SKM-1 treated with dmso at 0.1 percent for 144 hours (cell line): ENCODE data around the gene UBQLNL.

Source experiments
- DNase-seq: peaks from one replicate; lab custom pipeline; 2025; ENCODE audit not compliant: unreplicated experiment; lab: John Stamatoyannopoulos, UW

Gene UBQLNL, protein sequence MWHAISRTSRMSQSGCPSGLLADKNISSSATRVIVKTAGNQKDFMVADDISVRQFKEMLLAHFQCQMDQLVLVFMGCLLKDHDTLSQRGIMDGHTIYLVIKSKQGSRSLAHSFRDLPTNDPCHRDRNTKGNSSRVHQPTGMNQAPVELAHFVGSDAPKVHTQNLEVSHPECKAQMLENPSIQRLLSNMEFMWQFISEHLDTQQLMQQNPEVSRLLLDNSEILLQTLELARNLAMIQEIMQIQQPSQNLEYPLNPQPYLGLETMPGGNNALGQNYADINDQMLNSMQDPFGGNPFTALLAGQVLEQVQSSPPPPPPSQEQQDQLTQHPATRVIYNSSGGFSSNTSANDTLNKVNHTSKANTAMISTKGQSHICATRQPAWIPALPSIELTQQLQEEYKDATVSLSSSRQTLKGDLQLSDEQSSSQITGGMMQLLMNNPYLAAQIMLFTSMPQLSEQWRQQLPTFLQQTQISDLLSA

GRCh38 chr11:5516599-5516998, at the start of gene UBQLNL:
TSS of gene UBQLNL (minus strand) at chr11:5516699. CDS start at chr11:5516441, 258 bp downstream.
- no peak for DNase-seq

- DNase-seq = peak; percentile 12
Observed at GRCh38 chr11:5564259-5565019, 47.9 kb upstream of the UBQLNL start.

- DNase-seq = no peak
Observed at GRCh38 chr11:5557751-5558150, 41.3 kb upstream of the UBQLNL start.

DNA sequence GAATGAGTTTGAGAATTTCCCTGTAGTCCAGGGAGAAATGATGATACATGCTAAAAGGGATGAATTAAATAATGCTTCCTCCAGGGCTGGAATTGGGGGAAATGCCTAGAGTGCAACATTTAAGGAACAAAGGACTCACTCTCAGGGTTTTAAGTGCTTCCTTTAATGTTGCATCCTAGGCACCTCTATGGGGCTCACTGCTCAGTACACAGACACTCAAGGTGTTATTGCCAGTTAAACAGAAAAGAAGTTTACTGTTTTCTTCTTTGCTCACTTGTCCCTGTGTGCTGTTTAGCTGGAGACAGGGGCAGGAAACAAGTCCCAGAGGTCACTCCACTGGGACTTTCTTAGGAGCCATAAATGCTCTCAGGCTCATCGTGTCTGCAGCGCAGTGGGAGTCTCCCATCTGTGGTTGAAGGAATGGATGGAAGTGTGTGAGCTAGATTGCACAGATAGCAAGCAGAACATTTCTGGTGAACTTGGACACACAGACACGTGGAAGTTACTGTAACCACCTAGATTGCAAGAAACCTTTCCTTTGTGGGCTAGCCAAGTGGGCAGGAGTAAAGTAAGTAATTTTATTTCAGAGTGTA, 40.2 kb upstream of the UBQLNL start:
- DNase-seq = no peak

GRCh38 chr11:5553343-5553742, 36.8 kb upstream of the UBQLNL start:
- no peak for DNase-seq

DNA sequence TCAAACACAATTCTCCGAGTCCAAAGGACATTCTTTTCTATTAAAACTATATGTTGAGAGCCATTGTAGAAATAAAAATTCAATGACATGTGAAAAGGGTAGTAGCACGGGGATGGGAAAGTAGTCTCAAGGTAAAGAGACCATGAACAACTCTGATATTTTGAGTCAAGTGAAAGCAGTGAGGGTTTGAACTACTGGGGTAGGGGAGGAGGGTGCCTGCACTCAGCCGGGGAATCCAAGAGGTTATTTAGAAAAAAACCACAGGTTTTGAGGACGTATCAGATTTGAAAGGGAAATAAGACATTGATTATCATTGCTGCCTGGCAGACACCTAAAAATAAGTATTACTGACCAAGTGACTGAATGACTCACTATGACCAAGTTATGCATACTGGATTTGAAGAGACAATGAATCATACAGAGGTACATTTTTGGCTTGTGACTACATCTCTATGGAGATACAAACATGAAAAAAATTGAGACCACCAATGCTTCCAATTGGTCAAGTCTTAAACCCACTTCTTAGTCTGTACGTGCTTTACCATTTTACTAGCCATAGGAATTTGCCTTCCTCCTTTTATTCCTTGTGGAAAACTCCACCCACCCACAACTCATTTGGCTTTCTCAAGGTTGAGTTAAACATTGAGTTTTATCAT, 34.1 kb upstream of the UBQLNL start:
- DNase-seq = no peak

DNA sequence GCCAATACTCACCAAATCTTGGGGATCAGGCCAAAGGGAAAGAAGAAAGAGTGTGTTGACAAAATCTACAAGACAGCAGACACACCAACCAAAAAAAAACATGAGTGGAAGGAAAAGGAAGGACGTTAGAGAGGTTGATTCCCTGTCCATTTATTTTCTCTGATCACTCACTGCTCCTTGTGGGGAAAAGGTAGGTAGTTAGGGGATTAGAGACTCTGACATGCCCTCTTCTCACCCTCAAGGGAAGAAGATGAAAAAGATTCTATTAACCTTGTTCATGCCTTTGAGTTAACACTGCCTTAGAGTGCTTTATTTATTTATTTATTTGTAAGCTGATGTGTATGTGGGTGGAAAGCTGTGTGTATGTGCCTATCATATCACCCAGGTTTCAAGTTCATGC, 31.9 kb upstream of the UBQLNL start, which contains the start of gene OR52H1:
TSS of gene OR52H1 (minus strand) at position 101 of the 400 bp plus-strand sequence. CDS start 3,035 bp downstream, outside the sequence.
- DNase-seq = no peak

GRCh38 chr11:5547982-5548381, 31.5 kb upstream of the UBQLNL start:
- no peak for DNase-seq

GRCh38 chr11:5546457-5546856, 30.0 kb upstream of the UBQLNL start:
- no peak for DNase-seq

DNA sequence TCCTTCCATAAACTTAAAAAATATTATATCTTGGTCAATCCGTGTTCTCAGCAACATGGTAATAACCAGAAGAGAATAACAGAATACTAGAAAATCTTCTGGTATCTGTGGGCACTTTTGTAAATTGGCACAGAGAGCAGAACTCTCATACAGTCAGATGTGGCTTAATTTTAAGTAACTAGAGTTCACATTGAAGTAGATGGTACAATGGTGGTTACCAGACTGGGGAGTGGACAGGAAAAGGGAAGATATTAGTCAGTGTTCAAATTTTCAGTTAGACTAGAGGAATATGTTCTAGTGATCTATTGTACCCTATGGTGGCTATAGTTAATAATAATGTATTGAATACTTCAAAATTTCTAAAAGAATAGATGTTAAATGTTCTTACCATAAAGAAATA, 24.9 kb upstream of the UBQLNL start:
- DNase-seq = no peak

- DNase-seq = no peak
Observed at GRCh38 chr11:5536482-5536881, 20.0 kb upstream of the UBQLNL start.

- DNase-seq = peak; percentile 62
Observed at GRCh38 chr11:5534046-5534445, 17.5 kb upstream of the UBQLNL start.

GRCh38 chr11:5531053-5531831, 14.7 kb upstream of the UBQLNL start:
- DNase-seq = no peak

GRCh38 chr11:5528495-5528894, 12.0 kb upstream of the UBQLNL start:
- DNase-seq = no peak

GRCh38 chr11:5527716-5528115, 11.2 kb upstream of the UBQLNL start:
- no peak for DNase-seq

DNA sequence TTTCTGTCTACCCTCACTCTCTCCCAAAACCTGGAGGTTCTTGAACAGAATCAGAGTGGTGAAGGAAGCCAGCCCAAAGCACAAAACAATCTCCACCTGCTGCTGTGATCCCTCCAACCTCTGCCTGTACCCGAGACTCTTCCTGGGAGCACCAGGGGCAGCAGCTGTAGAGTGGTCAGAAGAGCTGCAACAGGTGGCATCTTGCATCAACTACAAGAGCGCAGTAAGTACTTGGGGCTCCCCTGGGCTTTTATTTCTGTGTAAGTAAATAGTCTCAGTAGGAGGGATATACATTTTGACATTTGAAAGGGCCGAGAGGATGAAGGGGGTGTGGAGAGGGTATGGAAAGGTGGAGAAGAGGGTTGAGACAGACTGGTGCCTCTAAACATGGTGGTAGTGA, 8.3 kb upstream of the UBQLNL start:
- DNase-seq = no peak

GRCh38 chr11:5522308-5522707, 5.8 kb upstream of the UBQLNL start:
- DNase-seq = no peak

DNA sequence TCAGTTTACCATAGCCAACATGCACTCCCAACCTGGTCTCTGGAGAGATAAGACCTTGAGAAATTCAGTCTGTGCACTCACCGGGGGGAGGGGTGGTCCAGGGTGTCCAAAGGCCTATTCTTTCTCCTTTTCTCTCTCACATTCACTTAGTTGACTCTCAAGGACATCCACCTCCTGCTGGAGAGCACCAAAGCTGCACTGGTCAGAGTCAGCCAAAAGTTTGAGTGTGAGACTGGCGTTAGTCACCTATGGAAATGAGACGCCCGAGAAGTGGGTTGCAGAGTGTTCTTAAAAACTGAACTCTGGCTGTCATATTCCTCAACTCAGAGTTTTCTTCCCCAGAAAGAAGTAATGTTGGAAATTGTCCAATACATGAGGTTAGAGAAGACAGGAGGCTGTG, 5.0 kb upstream of the UBQLNL start:
- no peak for DNase-seq

GRCh38 chr11:5514841-5515240, 1.7 kb downstream of the UBQLNL start:
- no peak for DNase-seq

DNA sequence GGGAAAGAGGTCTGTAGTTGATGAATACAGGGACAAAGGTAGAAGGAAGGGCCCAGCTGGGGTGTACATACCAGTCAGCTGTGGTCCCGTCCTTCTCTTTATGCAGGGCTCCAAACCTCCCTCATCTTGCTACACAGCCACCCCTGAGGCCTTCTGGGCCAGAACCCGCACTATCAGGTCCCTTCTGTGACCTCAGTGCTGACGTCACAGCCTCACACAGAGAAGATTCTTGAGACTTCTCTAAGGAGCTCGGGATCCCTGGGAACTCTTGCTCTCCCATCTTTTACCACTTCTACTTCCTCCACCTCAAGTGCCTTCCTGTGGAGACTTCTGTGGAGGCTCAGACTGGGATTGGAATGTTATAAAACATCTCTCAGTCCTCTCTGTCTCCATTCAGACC, 6.7 kb downstream of the UBQLNL start, which contains the start of gene UBQLN3:
TSS of gene UBQLN3 (minus strand) at position 155 of the 400 bp plus-strand sequence. CDS start 399 bp downstream, outside the sequence.
- no peak for DNase-seq
